HG02943 (cell line): Measurements from ENCODE around the gene MID1IP1.

Source experiments
- ATAC-seq: cut with Tn5 transposase; IDR thresholded peaks from one replicate; pipeline ENCODE4 v1.9.1; 2021; ENCODE audit warnings: mild to moderate bottlenecking, low read depth, moderate library complexity; ENCODE audit not compliant: unreplicated experiment

The MID1IP1 gene

GRCh38 chrX:38811515-38812243, 10.4 kb downstream of the MID1IP1 start:
- ATAC-seq, result no peak

GRCh38 chrX:38816155-38816554, 14.9 kb downstream of the MID1IP1 start:
- no peak for ATAC-seq

GRCh38 chrX:38817004-38817703, 15.9 kb downstream of the MID1IP1 start:
- no peak for ATAC-seq

GRCh38 chrX:38819163-38819562, 17.9 kb downstream of the MID1IP1 start:
- no peak for ATAC-seq

DNA sequence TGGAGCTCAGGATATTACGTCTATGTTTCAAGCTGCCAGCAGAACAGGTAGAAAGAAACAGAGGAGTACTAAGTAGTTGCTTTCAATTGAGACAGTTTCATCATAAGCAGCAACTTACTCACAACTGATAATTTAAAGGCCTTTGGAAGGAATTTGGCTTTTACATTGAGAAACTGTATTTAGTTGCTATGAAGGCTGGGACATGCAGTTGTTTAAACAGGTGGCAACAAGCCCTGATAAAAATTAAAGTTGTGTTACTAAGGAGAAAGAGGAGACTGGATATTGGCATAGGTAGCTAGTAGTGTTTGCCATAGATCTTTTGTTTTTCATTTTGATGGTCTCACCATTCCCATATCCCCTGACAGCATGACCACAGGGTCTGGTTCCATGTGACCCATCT, 18.4 kb downstream of the MID1IP1 start:
- no peak for ATAC-seq

DNA sequence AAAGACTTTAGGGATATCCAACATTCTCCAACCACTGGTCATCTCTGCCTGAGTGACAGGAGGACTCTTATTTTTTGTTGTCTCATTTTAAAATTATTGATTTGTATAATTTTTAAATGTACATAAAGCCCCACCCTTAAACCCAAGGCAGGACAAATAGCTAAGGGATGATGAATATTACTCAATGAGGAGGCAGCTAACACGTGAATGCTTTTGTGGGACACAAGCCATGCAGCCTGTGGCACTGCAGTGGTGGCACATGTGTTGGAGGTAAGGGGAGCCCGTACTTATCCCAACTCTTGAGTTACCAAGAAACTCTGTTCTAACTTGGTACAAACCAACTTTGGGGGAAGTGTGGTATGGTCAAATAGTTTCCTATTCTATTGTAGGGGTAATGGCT, 19.5 kb downstream of the MID1IP1 start:
- no peak for ATAC-seq

DNA sequence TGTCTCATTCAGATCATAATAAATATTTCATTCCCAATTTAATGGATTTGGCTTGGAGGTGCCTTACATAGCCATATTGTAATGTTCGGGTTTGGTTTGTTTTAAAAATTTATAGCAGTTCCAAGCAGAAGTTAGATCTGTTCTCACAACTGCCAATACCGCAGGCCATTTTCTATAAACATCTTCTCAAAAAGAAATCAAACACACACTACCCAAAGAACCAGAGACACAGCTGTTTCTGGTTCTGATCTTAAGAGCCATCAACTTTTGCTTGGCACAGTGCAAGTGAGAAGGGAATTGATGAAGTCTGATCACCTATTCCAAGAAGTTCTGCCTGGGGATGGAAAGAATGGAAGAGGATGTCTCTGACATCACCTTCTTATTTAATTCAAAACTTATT, 22.9 kb downstream of the MID1IP1 start:
- ATAC-seq, result no peak

DNA sequence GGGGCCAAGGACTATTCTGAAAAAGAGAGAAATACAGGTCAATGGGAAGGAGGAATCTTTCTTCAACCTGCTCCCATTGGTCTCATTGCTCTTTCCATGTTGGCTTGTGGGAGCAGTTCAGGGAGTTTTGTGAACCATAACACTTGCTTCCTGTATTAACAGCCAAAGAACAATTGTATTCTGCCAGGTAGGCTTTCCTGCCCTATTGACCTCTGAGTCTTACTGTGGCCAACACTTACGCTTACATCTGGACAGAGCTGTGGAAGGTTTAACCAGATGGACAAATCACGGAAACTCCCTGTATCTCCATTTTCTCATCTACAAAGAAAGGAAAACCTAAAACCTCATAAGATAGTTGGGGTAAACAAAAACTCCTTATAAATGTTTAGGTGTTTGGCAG, 30.7 kb downstream of the MID1IP1 start:
- no peak for ATAC-seq

GRCh38 chrX:38837389-38837788, 36.1 kb downstream of the MID1IP1 start:
- ATAC-seq, result no peak

GRCh38 chrX:38839277-38839676, 38.0 kb downstream of the MID1IP1 start:
- ATAC-seq, result no peak

- no peak for ATAC-seq
These were observed 38.7 kb downstream of the MID1IP1 start for GRCh38 chrX:38839944-38840343.

- ATAC-seq, result no peak
These were observed 40.5 kb downstream of the MID1IP1 start for GRCh38 chrX:38841750-38842149.

DNA sequence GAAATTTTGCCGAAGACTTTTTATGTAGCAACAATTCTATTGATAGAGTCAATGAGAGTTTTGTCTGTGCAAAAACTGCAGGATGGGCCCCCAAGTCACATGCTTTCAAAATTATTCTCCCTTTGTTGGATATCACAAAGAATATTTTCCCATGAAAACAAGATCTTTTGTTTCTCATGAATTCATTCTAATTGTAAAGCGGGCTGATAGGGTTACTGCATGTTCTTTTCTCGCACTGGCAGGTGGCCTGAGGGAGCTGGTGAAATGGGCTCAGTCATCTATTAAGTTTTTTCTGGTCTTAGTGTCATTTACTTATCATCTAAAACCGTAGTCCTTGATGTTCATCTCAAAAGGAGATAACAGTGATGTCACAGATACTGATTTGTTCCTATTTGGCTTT, 44.2 kb downstream of the MID1IP1 start:
- no peak for ATAC-seq

GRCh38 chrX:38847206-38847902, 46.1 kb downstream of the MID1IP1 start:
- no peak for ATAC-seq

- ATAC-seq, result no peak
These were observed 46.6 kb downstream of the MID1IP1 start for GRCh38 chrX:38847903-38848230.

DNA sequence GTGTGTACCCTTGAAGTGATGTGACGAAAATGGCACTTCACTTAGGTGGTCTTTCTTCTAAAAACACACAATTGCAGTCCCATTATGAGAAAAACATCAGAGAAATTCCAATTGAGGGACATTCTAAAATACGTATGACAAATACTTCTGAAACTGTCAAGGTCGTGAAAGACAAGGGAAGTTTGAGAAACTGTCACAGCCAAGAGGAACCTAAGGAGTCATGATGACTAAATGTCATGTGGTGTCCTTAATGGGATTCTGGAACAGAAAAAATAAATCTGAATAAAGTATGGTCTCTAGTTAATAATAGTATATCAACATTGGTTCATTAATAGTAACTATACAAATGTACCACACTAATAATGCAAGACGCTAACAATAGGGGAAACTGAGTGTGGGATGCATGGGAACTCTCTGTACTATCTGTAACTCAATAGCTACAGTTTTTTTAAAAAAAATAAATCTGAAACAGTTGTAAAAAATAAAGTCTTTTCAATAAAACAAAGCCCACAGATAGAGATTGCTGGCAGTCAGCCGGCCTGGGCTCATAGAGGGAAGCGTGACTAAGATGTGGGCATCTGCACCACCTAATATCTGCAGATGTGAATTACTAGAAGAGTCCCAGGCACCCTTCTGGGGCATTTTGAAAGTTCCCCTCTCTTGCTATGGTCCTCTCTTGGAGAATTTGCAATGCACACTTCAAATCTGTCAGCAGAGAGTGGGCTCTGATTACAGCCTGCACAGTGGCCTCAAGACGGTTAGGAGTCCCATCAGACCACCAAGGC, 47.6 kb downstream of the MID1IP1 start:
- no peak for ATAC-seq

DNA sequence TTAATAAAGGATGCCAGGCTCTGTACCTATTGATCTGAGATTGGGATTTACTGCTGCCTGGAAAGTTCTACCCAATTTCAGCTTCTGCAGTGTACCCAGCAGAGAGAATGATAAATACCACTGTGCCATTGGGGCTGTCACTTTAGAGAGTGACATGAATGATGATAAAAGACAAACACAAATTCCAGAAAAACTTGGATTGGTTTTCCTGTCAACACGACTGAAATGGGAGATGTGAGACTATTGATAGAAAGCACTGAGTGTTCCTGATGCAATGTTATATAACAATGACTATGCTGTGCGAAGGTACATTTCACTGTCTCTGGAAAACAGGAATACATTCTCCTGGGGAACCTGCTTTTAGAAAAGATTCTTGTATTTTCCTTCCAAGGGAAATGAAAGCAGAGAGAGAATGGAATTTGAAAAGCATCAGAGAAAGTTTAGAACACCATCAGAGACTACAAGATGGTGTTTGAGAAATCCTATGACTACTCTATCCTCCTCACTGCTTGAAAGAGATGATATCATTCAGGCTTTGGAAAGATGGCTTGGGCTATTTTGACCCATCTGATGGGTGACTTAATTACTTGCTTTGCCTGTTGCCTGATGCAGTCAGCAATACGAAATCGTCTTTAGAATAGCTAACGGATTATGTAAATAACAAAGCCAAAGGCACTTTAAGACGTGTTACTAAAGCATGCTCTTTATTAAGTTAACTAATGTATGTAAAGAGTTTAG, 49.7 kb downstream of the MID1IP1 start:
- no peak for ATAC-seq

DNA sequence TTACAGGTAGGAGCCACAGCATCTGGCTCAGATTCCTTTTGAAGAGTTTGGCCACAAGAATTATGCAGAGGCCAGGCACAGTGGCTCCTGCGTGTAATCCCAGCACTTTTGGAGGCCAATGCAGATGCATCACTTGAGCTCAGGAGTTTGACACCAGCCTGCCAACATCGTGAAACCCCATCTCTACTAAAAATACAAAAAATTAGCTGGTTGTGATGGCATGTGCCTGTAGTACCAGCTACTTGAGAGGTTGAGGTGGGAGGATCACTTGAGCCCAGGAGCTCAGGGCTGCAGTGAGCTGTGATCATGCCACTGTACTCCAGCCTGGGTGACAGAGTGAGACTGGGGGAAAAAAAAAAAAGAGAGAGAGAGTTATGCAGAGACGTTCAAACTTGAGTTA, 53.0 kb downstream of the MID1IP1 start:
- ATAC-seq, result no peak
